IPS-20b (cell line): ENCODE measurements around the gene ARHGAP40.

ENCODE experiments used
- H3K27ac ChIP-seq: one replicate; pipeline ENCODE4 v1.5.1; 2013; ENCODE audit warnings: low read length
- H3K27me3 ChIP-seq: 2 replicates; pipeline ENCODE4 v1.6.1; 2013; ENCODE audit warnings: mild to moderate bottlenecking, low read length, inconsistent platforms; ENCODE audit not compliant: insufficient read depth
- H3K36me3 ChIP-seq: 2 replicates; pipeline ENCODE4 v1.6.1; 2013; ENCODE audit warnings: low read depth, mild to moderate bottlenecking, inconsistent platforms, low read length, moderate library complexity; ENCODE audit not compliant: insufficient read depth
- H3K4me1 ChIP-seq: 2 replicates; pipeline ENCODE4 v1.6.1; 2013; ENCODE audit warnings: mild to moderate bottlenecking, control low read depth, inconsistent platforms, low read length, moderate library complexity; ENCODE audit not compliant: insufficient read depth
- H3K4me3 ChIP-seq: 2 replicates; pipeline ENCODE4 v1.5.1; 2013; ENCODE audit warnings: mild to moderate bottlenecking, low read length, inconsistent platforms
- H3K9ac ChIP-seq: 2 replicates; pipeline ENCODE4 v1.6.1; 2013; ENCODE audit warnings: low read depth, mild to moderate bottlenecking, inconsistent platforms, low read length, moderate library complexity
- H3K9me3 ChIP-seq: 2 replicates; pipeline ENCODE4 v1.6.1; 2013; ENCODE audit warnings: mild to moderate bottlenecking, low read depth, low read length, inconsistent platforms; ENCODE audit not compliant: insufficient read depth

ARHGAP40 gene

GRCh38 chr20:38607351-38607750 is 5.7 kb downstream of the ARHGAP40 start:
- H3K9ac ChIP-seq: no peak overlapping the region
- no peaks in the 10 kb centered on the region for H3K9me3 ChIP-seq
- no peak overlapping the region for H3K27ac ChIP-seq

GRCh38 chr20:38608188-38608587 is 6.6 kb downstream of the ARHGAP40 start:
- H3K4me1 ChIP-seq: peaks cover 10% of the 10 kb centered on the region
- H3K36me3 ChIP-seq: no peaks in the 10 kb centered on the region
- H3K9me3 ChIP-seq: no peaks in the 10 kb centered on the region
- no peak overlapping the region for H3K4me3 ChIP-seq
- H3K27ac ChIP-seq: no peak overlapping the region
- H3K9ac ChIP-seq: no peak overlapping the region
- no peaks in the 10 kb centered on the region for H3K27me3 ChIP-seq

More at GRCh38 chr20:38607351-38607750, 5.7 kb downstream of the ARHGAP40 start:
- no peak overlapping the region for H3K4me3 ChIP-seq
- H3K36me3 ChIP-seq: no peaks in the 10 kb centered on the region
- H3K4me1 ChIP-seq: peaks cover 10% of the 10 kb centered on the region
- peaks cover 8% of the 10 kb centered on the region for H3K27me3 ChIP-seq

GRCh38 chr20:38609815-38610214 is 8.2 kb downstream of the ARHGAP40 start:
- Histone ChIP-seq H3K9ac (no peak overlapping the region), H3K9me3 (no peaks in the 10 kb centered on the region), H3K36me3 (no peaks in the 10 kb centered on the region), H3K27me3 (no peaks in the 10 kb centered on the region), H3K4me3 (no peak overlapping the region), H3K4me1 (peaks cover 8% of the 10 kb centered on the region), H3K27ac (no peak overlapping the region)

- Histone ChIP-seq H3K27me3 (no peaks in the 10 kb centered on the region), H3K9me3 (no peaks in the 10 kb centered on the region), H3K36me3 (no peaks in the 10 kb centered on the region), H3K4me3 (no peak overlapping the region), H3K9ac (no peak overlapping the region), H3K4me1 (peaks cover 4% of the 10 kb centered on the region), H3K27ac (no peak overlapping the region)
Observed at GRCh38 chr20:38610521-38610920, 8.9 kb downstream of the ARHGAP40 start.

GRCh38 chr20:38612751-38613515 is 11.3 kb downstream of the ARHGAP40 start:
- H3K9me3 ChIP-seq: no peaks in the 10 kb centered on the region
- no peaks in the 10 kb centered on the region for H3K36me3 ChIP-seq
- H3K27me3 ChIP-seq: no peaks in the 10 kb centered on the region
- H3K4me3 ChIP-seq: no peak overlapping the region
- peaks cover 4% of the 10 kb centered on the region for H3K4me1 ChIP-seq
- no peak overlapping the region for H3K9ac ChIP-seq
- H3K27ac ChIP-seq: no peak overlapping the region

- Histone ChIP-seq H3K27me3 (no peaks in the 10 kb centered on the region), H3K9ac (no peak overlapping the region), H3K9me3 (no peaks in the 10 kb centered on the region), H3K4me3 (no peak overlapping the region), H3K27ac (no peak overlapping the region), H3K4me1 (peaks cover 1% of the 10 kb centered on the region), H3K36me3 (no peaks in the 10 kb centered on the region)
Observed at GRCh38 chr20:38615283-38615682, 13.7 kb downstream of the ARHGAP40 start.

- H3K9ac ChIP-seq: no peak overlapping the region
- no peak overlapping the region for H3K27ac ChIP-seq
- H3K4me1 ChIP-seq: peaks cover 7% of the 10 kb centered on the region; the same call in 1 of the 2 replicates
- no peak overlapping the region for H3K4me3 ChIP-seq
- no peaks in the 10 kb centered on the region for H3K9me3 ChIP-seq
- no peaks in the 10 kb centered on the region for H3K27me3 ChIP-seq
- H3K36me3 ChIP-seq: no peaks in the 10 kb centered on the region
Observed at GRCh38 chr20:38616457-38616856, 14.8 kb downstream of the ARHGAP40 start.

- Histone ChIP-seq H3K4me1 (peaks cover 7% of the 10 kb centered on the region; the same call in 1 of the 2 replicates), H3K9ac (no peak overlapping the region), H3K36me3 (no peaks in the 10 kb centered on the region), H3K27me3 (no peaks in the 10 kb centered on the region), H3K27ac (no peak overlapping the region), H3K9me3 (no peaks in the 10 kb centered on the region), H3K4me3 (no peak overlapping the region)
Observed at GRCh38 chr20:38617011-38617829, 15.6 kb downstream of the ARHGAP40 start.

GRCh38 chr20:38617830-38618196 is 16.2 kb downstream of the ARHGAP40 start:
- H3K9me3 ChIP-seq: no peaks in the 10 kb centered on the region
- H3K27ac ChIP-seq: no peak overlapping the region
- no peaks in the 10 kb centered on the region for H3K36me3 ChIP-seq
- no peak overlapping the region for H3K4me3 ChIP-seq
- H3K4me1 ChIP-seq: peaks cover 7% of the 10 kb centered on the region; the same call in 1 of the 2 replicates
- H3K9ac ChIP-seq: no peak overlapping the region
- no peaks in the 10 kb centered on the region for H3K27me3 ChIP-seq

- H3K4me3 ChIP-seq: no peak overlapping the region
- peaks cover 7% of the 10 kb centered on the region; the same call in 1 of the 2 replicates for H3K4me1 ChIP-seq
Observed at GRCh38 chr20:38620441-38620840, 18.8 kb downstream of the ARHGAP40 start.

GRCh38 chr20:38623061-38623460 is 21.5 kb downstream of the ARHGAP40 start:
- Histone ChIP-seq H3K9ac (no peak overlapping the region), H3K4me1 (peaks cover 7% of the 10 kb centered on the region; the same call in 1 of the 2 replicates), H3K4me3 (no peak overlapping the region), H3K27me3 (no peaks in the 10 kb centered on the region), H3K27ac (no peak overlapping the region), H3K9me3 (no peaks in the 10 kb centered on the region), H3K36me3 (no peaks in the 10 kb centered on the region)

More at GRCh38 chr20:38620441-38620840, 18.8 kb downstream of the ARHGAP40 start:
- H3K27me3 ChIP-seq: no peaks in the 10 kb centered on the region
- H3K9ac ChIP-seq: no peak overlapping the region
- H3K27ac ChIP-seq: no peak overlapping the region
- no peaks in the 10 kb centered on the region for H3K9me3 ChIP-seq
- H3K36me3 ChIP-seq: no peaks in the 10 kb centered on the region

- no peaks in the 10 kb centered on the region for H3K27me3 ChIP-seq
- H3K4me1 ChIP-seq: peaks cover 8% of the 10 kb centered on the region; the same call in 1 of the 2 replicates
- H3K36me3 ChIP-seq: no peaks in the 10 kb centered on the region
- H3K9ac ChIP-seq: no peak overlapping the region
- H3K9me3 ChIP-seq: no peaks in the 10 kb centered on the region
- no peak overlapping the region for H3K4me3 ChIP-seq
- H3K27ac ChIP-seq: no peak overlapping the region
Observed at GRCh38 chr20:38624084-38624483, 22.5 kb downstream of the ARHGAP40 start.
